ENCODE results near the gene GRM7. TPM values are rescaled to one million over a fixed set of nuclear protein-coding genes. Genes with fewer than 3 reads are reported as not detected.

Gene GRM7
- total and polyA plus RNA-seq, 2 of the 4 experiments (the other 2 are of a cell fraction), result not detected

GRCh38 chr3:7428206-7428718 is 567.3 kb downstream of the GRM7 start:
- Histone ChIP-seq H3K56ac (ENCODE audit: extremely low read depth, insufficient read depth, low read length) (no peak overlapping the region), H2BK15ac (ENCODE audit: low read depth, low read length) (no peak overlapping the region), H3K27ac (ENCODE audit: insufficient read depth, low read length) (no peak overlapping the region), H3K9ac (ENCODE audit: low read depth, low read length) (no peak overlapping the region), H3K4ac (ENCODE audit: low read depth, low read length) (no peak overlapping the region), H3K27me3 (ENCODE audit: control insufficient read depth, insufficient read depth, low read length) (no peaks in the 10 kb centered on the region), H3K9me1 (ENCODE audit: insufficient read depth, low read length) (no peaks in the 10 kb centered on the region), H2AK5ac (ENCODE audit: low read depth, low read length) (no peak overlapping the region), H4K91ac (ENCODE audit: insufficient read depth, low read depth, low read length) (no peak overlapping the region), H2BK120ac (ENCODE audit: low read depth, low read length) (no peak overlapping the region), H3K18ac (ENCODE audit: low read depth, low read length) (no peak overlapping the region), H4K20me1 (ENCODE audit: insufficient read depth, low read length) (no peaks in the 10 kb centered on the region), H4K8ac (ENCODE audit: low read depth in 2 of 2, low read length in 2 of 2) (no peak overlapping the region), H3K79me1 (ENCODE audit: low read depth in 1 of 2, low read length in 2 of 2) (no peaks in the 10 kb centered on the region), H2AK9ac (replicated peaks; ENCODE audit: low read depth, low read length, poor library complexity) (no peak overlapping the region), H3K4me3 (ENCODE audit: insufficient read depth, low read depth, low read length) (no peak overlapping the region), H2AFZ (replicated peaks; ENCODE audit: low read length, poor library complexity) (no peak overlapping the region), H3K9me3 (ENCODE audit: control insufficient read depth, insufficient read depth, low read length) (peaks cover 8% of the 10 kb centered on the region), H2BK5ac (ENCODE audit: low read depth, low read length, poor library complexity, severe bottlenecking) (no peak overlapping the region), H3K4me2 (ENCODE audit: low read depth, low read length) (no peak overlapping the region), H3K14ac (replicated peaks; ENCODE audit: low read depth, low read length) (no peak overlapping the region), H3K23ac (ENCODE audit: low read depth, low read length) (no peak overlapping the region), H3K36me3 (ENCODE audit: control insufficient read depth, insufficient read depth, low read length) (no peaks in the 10 kb centered on the region), H3K4me1 (ENCODE audit: control insufficient read depth, insufficient read depth, low read length) (no peaks in the 10 kb centered on the region), H4K5ac (ENCODE audit: low read depth, low read length) (no peak overlapping the region), H2BK20ac (ENCODE audit: low read depth, low read length) (no peak overlapping the region)
- TF ChIP-seq MAFK (IDR thresholded peaks at IDR 0.05; ENCODE audit: low read depth, low read length), result no peak
- no peak for TF ChIP-seq RFX5 (IDR thresholded peaks at IDR 0.05; ENCODE audit: low read depth, low read length)
- TF ChIP-seq CEBPB (IDR thresholded peaks at IDR 0.05; ENCODE audit: low read depth, low read length), result no peak
- no peak for TF ChIP-seq SMC3 (IDR thresholded peaks at IDR 0.05; ENCODE audit: low read depth, low read length)
- no TSS peak for BruUV-seq (replicated peaks)
- CTCF ChIA-PET, result no interaction called here
- dilution Hi-C loops (cut with HindIII; ENCODE audit: low sequenced_read_pairs, unreplicated experiment), result no loop called here
- POLR2A ChIA-PET (ENCODE audit: unreplicated experiment), result no interaction called here
- in situ Hi-C loops (cut with MboI; ENCODE audit: low sequenced_read_pairs), result no loop called here
- WGBS, 2 experiments (ENCODE audit: extremely low coverage in 2 of 2, insufficient read length in 1 of 2), result no CpG with 5 or more reads among the region's 1 CpG
- intact Hi-C loops (cut with micrococcal nuclease), result no loop called here
- no peak for DNase-seq
- ATAC-seq (ENCODE audit: low read depth), result no peak

All from IMR-90 (cell line).